Dermis microvascular lymphatic vessel endothelial cell (primary cell): ENCODE data around the gene FBXL17. TPM values are rescaled to one million over a fixed set of nuclear protein-coding genes. Genes with fewer than 3 reads are reported as not detected.

Source experiments
- DNase-seq, 2 donors: peaks; one replicate each; pipeline versions ENCODE4 v3.0.0 to v3.0.0-alpha.2; 2010; ENCODE audit warnings: low read depth in 2 of 2
- total RNA-seq: library from RNA; depleted of rRNA; stranded (reverse); fragments of >200 nt; gene quantifications from 2 replicates; pipeline ENCODE4 v1.2.1, GENCODE V29; 2014

The FBXL17 gene
- total RNA-seq, 1 donor from 2014 or later, result 4.7 TPM

DNA sequence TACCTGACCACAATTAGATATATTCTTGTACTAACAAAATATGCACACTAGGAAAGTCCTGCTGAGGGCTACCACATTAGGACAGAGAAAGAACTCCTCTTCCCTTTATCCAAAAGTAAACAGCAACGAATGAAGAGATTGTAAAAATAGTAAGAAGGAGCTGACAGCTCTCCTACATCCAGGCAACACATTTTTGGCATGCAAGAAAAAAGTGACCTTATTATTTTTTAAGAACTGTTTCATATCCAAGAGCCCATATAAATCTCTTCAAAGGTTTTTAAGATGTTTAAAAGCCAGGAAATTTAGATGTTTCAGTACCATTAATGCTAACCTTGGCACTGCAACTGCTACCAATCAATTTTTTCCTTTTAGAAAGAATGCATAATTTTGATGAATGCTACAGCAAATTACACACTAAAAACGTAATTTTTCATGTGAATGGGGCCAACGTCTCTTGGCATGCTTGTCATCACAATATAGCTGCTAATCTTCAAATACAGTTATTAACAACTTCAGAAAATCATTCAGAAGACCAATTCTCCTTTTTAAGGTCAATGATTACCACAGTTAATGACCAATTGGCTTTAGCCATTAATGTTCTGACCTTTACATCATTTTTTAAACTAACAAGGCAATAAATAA lies 132.0 kb downstream of the FBXL17 start:
- DNase-seq, result no peak

DNA sequence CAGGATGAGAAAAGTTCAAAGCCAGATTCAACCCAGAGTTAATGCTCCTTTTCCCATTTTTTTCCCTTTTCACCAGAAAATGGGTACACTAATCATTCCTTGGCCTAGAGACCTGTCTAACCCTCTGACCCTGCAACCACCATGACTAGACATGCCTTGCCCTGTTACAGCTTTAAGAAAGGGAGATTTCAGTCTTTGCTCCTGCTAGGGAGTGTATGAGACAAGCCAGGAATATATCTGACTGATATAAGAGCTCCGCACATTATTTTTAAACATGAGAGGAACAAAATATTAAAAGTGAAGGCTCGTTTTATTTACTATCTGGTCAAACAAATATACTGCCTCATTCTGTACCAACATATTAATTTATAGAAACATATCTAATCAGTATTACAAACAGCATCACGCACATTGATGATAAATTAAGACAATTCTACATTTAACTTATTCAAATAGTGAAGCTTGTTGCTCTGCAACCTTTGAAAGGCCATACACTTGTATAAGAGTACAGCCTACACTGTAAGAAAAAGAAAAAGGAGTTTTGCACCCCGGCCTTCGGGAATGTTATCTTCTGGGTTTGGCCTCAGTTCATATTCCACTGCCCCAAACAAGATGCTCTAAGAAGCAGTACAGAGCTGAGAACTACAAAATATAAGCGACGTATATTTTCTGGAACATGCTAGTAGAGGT lies 132.7 kb downstream of the FBXL17 start:
- no peak for DNase-seq

DNA sequence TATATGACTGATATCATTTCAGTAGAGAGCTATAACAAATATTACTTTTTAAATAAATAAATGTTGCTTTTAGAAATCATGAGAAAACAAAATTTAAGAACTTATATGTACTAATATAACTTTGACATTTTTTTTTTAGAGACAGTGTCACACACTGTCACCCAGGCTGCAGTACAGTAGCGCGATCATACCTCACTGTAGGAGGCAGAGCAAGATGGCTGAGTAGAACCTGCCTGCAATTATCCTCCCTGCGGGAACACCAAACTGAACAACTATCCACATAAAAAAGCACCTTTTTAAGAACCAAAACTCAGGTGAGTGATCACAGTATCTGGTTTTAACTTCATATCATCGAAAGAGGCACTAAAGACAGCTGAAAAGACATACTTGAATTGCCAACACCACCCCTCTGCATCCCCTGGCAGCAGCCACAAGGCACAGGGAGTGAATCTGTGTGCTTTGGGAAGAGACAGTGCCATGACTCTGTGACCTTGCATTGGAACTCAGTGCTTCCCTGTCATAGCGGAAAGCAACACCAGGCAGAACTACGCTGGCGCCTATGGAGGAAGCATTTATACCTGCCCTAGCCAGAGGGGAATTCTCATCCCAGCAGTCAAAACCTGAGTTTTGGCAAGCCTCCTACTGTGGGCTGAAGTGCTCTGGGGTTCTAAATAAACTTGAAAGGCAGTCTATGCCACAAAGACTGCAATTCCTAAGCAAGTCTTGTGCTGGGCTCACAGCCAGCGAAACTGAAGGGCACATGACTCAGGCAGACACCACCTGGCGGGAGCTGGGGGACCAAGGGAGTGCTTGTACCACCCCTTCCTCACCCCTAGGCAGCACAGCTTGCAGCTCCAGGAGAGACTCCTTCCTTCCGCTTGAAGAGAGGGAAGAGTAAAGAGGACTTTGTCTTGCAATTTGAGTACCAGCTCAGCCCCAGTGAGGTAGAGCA lies 142.7 kb downstream of the FBXL17 start:
- no peak for DNase-seq

DNA sequence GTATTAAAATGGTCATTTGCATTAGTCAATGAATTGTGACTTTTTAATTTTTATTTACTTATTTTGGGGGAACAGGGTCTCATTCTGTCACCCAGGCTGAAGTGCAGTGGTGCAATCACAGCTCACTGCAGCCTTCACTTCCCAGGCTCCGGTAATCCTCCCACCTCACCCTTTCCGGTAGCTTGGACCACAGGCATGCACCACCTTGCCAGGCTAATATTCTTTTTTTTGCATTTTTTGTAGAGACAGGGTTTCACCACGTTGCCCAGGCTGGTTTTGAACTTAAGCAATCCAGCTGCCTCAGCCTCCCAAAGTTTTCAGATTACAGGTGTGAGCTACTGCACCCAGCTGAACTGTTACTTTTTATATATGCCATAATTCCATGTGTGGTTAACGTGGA lies 143.4 kb downstream of the FBXL17 start:
- no peak for DNase-seq

DNA sequence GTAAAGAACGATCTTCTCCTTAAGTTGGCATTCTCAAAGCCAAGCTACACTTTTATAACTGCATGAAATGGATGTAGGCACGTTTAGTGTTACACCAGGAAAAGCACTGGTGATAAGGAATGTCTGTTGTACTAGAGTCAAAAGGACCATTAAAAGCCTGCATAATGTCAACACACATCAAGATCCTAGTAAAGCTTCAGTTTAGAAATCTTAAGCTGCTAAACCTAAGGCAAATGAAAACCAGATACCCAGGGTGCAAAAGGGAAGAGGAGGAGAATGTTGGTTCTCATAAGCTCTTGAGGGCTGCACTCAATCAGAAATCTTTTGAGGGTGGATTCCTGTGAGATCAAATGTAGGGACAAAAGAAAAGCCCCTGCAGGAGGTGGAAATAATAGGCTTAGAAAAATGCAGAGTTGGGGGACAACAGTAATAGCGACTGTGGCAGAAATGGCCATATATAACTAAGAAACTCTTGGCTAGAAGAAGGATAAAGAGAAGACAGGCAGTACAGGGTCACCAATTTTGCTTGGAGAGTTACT lies 148.2 kb downstream of the FBXL17 start:
- no peak for DNase-seq

DNA sequence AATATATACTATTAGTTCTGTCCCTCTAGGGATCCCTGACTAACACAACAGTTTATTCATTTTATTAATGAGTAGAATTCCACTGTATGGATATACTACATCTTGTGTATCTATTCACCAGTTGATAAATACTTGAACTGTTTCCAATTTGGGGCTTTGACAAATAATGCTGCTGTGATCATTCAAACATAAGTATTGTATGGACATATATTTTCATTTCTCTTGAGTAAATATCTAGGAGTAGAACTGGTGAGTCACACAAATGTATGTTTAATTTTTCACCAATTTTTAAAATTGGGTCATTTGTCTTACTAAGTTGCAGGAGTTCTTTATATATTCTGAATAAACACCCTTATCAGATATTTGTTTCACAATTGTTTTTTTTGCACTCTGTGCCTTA lies 149.1 kb downstream of the FBXL17 start:
- DNase-seq, result no peak

DNA sequence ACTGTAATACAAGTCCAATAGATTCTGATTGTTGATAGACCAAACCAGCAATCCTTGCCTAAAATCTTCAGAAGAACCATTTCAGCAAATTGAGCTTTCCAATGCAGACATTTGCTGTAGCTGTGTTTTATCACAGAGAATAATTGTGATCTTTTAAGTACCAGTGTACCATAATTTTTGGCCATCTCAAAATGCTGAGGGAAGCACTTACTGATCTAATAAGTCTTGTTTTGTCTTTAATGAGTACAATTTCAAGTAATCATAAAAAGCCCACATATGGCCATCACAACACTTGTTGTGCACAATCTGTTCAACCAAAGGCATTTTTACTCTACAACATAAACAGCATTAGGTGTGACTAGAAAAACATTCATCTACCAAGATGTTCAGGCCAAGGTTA lies 159.9 kb downstream of the FBXL17 start:
- no peak for DNase-seq

DNA sequence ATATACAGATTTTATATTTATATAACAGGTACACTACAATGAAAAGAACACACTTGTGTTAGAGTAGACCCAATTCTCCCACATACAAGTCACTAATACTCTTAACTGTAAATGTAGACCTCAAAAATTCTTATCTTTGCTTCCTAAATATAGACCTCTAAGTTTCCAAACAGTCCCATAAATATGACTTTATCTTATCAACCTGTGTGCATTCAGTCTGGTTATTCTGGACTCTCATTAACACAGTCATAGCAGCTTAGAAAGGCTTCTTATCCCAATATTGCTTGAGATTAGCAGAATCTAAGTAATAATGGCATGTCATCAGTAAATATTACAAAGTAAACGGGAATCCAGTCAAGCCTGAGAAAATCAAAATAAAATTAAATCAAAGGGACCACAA lies 161.1 kb downstream of the FBXL17 start:
- no peak for DNase-seq

DNA sequence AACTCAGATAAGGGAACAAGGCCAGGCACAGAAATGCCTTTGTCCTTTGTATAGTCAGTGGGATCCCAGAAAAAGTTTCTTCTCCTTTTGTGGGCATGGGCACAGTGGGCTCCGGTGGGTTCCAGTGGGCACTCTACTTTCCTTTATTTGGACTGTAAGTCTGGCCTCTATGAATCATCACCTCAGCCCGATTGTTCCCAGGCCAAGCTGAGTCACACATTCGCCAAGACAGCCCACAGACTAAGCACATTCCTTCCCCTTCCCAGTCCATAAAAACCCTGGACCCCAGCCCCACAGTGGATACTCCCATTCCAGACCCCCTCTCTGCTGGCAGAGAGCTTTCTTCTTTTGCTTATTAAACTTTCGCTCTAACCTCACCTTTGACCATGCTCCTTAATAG lies 165.0 kb downstream of the FBXL17 start:
- DNase-seq, result peak in 1 of 2 donors; percentile 4

DNA sequence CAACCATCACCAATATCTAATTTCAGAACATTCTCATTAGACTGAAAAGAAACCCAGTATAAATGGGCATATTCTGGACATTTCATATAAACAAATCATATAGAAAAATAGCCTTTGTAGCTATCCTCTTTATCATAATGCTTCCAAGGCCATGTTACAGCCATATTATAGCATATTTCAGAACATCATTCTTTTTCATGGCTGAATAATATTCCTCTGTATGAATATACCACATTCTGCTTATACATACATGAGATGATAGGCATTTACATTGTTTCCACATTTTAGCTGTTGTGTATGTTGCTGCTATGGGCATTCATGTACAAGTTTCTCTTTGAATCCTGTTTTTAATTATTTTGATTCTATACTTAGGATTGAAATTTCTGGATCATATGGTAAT lies 167.0 kb downstream of the FBXL17 start:
- DNase-seq, result no peak

DNA sequence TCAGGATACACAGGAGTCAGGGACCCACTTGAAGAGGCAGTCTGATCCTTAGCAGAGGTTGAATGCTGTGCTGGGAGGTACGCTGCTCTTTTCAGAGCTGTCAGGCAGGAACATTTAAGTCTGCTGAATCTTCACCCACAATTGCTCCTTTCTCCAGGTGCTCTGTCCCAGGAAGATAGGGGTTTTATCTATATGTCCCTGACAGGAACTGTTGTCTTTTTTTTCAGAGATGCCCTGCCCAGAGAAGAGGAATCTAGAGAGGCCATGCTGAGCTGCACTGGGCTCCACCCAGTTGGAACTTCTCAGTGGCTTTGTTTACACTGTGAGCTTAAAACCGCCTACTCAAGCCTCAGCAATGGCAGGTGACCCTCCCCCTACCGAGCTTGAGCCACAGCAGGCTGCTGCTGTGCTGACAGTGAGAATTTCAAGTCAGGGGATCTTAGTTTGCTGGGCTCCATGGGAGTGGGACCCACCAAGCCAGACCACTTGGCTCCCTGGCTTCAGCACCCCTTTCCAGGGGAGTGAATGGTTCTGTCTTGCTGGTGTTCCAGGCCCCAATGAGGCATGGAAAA lies 169.0 kb downstream of the FBXL17 start:
- DNase-seq, result no peak

DNA sequence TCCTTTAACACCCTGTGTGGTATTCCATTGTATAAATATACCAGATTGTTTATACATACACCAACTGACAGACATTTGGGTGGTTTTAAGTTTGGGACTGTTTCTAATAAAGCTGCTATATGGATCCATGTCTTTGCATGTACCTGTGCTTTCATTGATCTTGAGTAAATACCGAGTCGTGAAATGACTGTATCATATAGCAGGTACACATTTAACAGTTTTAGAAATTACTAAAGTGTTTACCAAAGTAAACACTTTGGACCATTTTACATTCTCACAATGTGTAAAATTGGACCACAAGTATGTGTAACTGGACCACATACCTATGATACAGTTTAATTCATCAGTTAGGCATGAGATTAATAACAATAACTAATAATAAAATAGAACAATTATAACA lies 175.2 kb downstream of the FBXL17 start:
- DNase-seq, result no peak

DNA sequence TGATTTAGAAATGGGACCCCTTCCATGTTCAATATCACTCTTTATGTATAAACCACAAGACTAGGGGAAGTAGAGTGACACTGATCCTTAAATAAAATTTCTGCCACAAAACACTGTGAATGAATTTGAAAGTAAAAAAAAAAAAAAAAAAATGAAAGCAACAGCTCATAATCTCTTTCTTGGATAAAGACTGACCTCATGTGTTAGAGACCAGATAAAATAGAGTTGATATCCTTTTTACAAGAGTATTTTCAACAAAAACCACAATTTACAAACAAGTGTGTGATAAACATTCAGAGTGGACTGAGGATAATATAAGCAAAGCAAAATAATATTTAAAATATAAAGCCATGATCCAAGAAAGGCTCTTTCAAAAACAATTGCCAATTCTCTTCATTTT lies 180.2 kb downstream of the FBXL17 start:
- DNase-seq, result no peak

DNA sequence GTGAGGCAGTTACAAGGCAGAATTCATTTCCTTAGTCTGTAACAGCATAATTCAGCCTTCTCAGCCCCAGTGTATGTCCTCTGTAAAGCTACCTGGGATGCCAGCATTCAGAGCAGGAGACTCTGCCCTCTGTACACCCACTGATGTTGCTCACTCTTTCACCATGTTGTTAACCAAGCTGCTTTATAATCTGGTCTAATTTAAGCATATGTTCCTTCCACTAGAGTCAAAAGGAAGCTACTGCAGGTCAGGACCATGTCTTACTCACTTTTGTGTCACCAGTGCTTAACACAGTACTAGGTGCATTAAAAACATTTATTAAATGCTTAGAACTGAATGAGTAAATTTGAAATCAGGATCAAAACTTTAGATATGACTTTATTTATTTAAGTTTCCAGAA lies 185.6 kb downstream of the FBXL17 start:
- DNase-seq, result no peak

DNA sequence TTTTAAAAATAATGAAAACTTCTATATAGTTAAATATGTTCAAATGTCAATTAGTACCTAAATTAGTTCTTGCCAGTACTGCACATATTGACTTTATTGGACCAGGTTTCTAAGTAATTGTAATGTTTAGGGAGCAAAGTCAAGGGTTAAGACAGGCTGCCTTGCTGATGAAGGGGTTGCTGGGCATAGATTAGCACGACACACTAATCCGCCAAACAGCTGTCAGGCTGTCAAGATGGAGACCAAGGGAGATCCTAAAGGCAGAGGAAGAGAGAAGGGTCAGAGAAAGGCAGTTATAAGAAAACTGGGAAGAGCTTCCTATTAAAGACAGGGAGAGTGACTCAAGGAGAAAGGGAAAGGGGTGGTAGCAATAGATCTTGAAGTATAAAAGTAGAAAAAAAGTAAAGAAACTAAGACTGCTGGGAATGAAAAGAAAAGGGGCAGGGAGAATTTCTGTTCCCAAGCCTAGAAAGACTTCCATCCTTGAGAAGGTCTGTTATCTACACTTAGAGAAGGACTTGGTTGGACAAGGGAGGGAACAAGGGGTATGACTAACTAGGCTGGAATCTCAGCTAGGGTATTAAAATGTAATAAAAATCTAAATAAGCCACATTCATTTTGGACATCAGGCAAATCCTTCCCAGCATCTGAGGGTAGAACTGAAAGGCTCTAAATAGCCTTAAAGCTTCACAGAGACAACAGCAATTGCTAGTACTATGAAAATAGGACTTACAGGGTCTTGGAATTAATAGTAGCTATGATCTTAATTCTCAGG lies 188.7 kb downstream of the FBXL17 start:
- no peak for DNase-seq

DNA sequence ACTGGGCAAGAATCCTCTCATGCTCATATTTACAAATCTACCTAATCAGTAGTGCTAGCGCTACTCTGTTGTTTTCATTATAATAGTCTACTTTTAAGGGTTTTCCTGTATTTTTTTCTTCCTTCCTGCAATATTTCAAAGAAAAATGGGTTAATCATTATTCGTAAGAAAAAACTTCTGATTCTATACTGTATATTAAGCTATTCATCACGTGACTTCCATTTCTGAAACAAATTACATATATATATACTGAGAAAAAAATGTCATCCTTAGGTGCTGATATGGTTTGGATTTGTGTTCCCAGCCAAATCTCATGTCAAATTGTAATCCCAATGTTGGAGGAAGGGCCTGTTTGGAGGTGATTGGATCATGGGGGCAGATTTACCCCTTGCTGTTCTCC lies 197.0 kb downstream of the FBXL17 start:
- no peak for DNase-seq

DNA sequence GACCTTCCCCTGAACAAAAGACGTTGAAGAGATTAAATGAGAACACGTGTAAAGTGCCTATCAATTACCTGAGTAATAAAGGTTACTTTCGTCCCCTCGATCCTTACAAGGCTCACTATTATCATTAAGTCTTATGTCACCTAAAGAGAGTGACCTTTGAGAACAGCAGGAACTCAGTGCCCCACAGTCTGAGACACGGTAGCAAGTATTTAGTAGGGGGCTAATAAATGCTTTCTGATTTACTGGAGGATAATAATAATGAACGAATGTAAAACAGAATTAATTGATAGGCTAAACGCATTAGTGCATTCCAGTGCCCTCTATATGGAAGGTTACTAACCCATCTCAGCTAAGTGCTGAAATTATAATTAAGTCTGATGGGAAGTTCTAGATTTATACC lies 199.9 kb downstream of the FBXL17 start:
- DNase-seq, result no peak

DNA sequence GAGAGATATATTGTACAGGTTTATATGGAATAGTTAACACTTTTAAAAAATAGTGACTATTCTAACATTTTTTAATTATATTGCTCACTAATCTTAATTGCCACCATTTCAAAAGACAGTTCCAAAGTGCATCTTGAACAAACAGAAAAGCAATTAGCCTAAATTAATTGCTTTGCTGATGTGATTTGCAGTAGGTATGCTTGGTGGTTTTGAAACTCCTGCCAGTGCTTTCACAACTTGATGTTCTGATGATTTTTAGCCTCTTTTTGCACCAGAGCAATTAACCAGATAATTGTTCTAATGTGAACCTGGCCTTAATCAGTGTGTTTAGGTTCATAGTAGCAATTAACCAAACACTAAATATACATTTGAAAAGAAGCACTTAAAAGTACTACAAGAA lies 207.6 kb downstream of the FBXL17 start:
- DNase-seq, result no peak

DNA sequence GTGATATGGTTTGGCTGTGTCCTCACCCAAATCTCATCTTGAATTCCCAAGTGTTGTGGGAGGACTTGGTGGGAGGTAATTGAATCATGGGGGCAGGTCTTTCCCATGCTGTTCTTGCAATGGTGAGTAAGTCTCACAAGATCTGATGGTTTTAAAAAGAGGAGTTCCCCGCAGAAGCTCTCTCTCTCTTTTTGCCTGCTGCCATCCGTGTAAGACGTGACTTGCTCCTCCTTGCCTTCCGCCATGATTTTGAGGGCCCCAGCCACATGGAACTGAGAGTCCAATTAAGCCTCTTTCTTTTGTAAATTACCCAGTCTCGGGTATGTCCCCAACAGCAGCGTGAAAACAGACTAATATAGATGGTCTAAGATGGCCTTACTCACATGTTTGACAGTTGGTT lies 210.1 kb downstream of the FBXL17 start:
- DNase-seq, result no peak

DNA sequence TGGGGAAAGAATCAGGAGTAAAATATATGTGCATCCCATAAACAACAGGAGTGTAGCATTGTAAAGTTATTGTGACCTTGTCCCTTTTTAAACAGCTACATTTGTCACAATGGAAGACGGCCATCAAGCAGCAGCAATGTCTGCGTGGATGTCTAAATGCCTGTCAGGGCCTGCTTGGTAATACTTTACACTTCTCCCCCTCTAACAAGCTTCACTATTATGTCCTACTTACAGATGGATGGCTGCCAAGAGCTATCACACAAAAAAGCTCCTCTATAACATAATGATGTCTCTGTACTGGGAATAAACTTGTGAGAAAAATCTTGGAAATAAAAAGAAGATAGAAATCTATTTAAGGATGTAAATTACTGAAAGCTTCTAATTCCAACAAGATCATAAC lies 213.0 kb downstream of the FBXL17 start:
- DNase-seq, result no peak

DNA sequence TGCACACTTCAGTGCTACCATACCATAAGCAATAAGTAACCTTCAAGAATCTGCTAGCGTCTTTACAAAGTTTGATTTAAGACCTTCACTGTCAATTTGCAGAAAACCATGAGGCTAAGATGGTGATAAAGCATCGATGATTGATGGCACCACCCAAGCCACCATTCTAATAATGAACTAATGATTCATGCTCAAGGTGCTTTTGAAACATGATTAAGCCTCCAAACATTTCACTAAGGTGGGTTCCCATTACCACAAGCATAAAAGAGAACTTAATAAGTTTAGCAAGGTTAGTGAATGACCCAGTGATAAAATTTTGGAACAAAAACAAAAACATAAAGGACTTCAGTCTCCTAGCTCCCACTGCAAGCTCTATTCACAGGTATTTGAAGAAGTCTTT lies 214.7 kb downstream of the FBXL17 start:
- no peak for DNase-seq
